SK-N-SH (cell line): ENCODE data around the gene MAGEA3.

Experiments used
- CHD2 ChIP-seq: fragments of 150-350 bp; IDR thresholded peaks from 2 replicates; pipeline ENCODE4 v1.6.1; 2018; ENCODE audit warnings: low read length; ENCODE audit not compliant: partially characterized antibody
- CTCF ChIP-seq: fragments of 200-600 bp; sonication (generic); IDR thresholded peaks from 2 replicates; pipeline ENCODE4 v1.6.1; 2017; ENCODE audit warnings: antibody characterized with exemption, mild to moderate bottlenecking, moderate library complexity
- POLR2AphosphoS5 ChIP-seq: IDR thresholded peaks from 2 replicates; pipeline ENCODE4 v1.6.1; 2012; ENCODE audit warnings: low read depth, low read length
- REST ChIP-seq: IDR thresholded peaks from 2 replicates; pipeline ENCODE4 v1.6.1; 2012; ENCODE audit warnings: mild to moderate bottlenecking, low read depth, low read length, moderate library complexity
- USF1 ChIP-seq: IDR thresholded peaks from 2 replicates; pipeline ENCODE4 v1.4.0; 2012; ENCODE audit warnings: low read depth, borderline replicate concordance
- USF2 ChIP-seq: fragments of 150-350 bp; IDR thresholded peaks from 2 replicates; pipeline ENCODE4 v1.6.1; 2017; ENCODE audit warnings: antibody characterized with exemption, low read length, low read depth, borderline replicate concordance

GRCh38 chrX:152652467-152652866, 46.1 kb upstream of the MAGEA3 start:
- no peak for TF ChIP-seq REST
- no peak for TF ChIP-seq CHD2
- no peak for TF ChIP-seq CTCF
- TF ChIP-seq POLR2AphosphoS5 = no peak
- no peak for TF ChIP-seq USF1
- no peak for TF ChIP-seq USF2
